SK-N-SH (cell line): ENCODE measurements around the gene LSM7.

Experiments used
- EP300 ChIP-seq, 2 experiments: IDR thresholded peaks; 2 replicates each; pipeline versions ENCODE4 v1.4.0 to v1.6.1; 2012; ENCODE audit warnings: borderline replicate concordance in 1 of 2, low read depth in 1 of 2, low read length in 1 of 2
- FOXJ3 ChIP-seq: sonication (generic); formaldehyde crosslinking; IDR thresholded peaks from 2 replicates; pipeline ENCODE4 v1.5.1; 2020; ENCODE audit warnings: mild to moderate bottlenecking, missing genetic modification reagents
- GABPA ChIP-seq: IDR thresholded peaks from 2 replicates; pipeline ENCODE4 v1.4.0; 2012; ENCODE audit warnings: low read depth, mild to moderate bottlenecking
- JUND ChIP-seq: IDR thresholded peaks from 2 replicates; pipeline ENCODE4 v1.4.0; 2012
- RAD21 ChIP-seq: IDR thresholded peaks from 2 replicates; pipeline ENCODE4 v1.6.1; 2012; ENCODE audit warnings: mild to moderate bottlenecking, low read length
- RXRA ChIP-seq: IDR thresholded peaks from 2 replicates; pipeline ENCODE4 v1.4.0; 2012; ENCODE audit warnings: low read depth, mild to moderate bottlenecking, borderline replicate concordance
- SMC3 ChIP-seq: IDR thresholded peaks from 2 replicates; pipeline ENCODE4 v1.6.1; 2012; ENCODE audit warnings: low read depth, low read length, improper control_type of control experiment
- YY1 ChIP-seq: IDR thresholded peaks from 2 replicates; pipeline ENCODE4 v1.4.0; 2012; ENCODE audit warnings: low read depth, mild to moderate bottlenecking
- TF ChIP-seq, protein P1 (sequence below): fragments of 200-600 bp; sonication (generic); IDR thresholded peaks from 2 replicates; pipeline ENCODE4 v1.6.1; 2017; ENCODE audit warnings: antibody characterized with exemption, mild to moderate bottlenecking, moderate library complexity
- TF ChIP-seq, protein P2 (sequence below): IDR thresholded peaks from 2 replicates; pipeline ENCODE4 v1.6.1; 2012; ENCODE audit warnings: mild to moderate bottlenecking, low read depth, low read length, moderate library complexity
- TF ChIP-seq, protein P3 (sequence below): IDR thresholded peaks from 2 replicates; pipeline ENCODE4 v1.4.0; 2012; ENCODE audit warnings: low read depth
- TF ChIP-seq, protein P4 (sequence below): fragments of 150-350 bp; IDR thresholded peaks from 2 replicates; pipeline ENCODE4 v1.6.1; 2017; ENCODE audit warnings: antibody characterized with exemption, low read length, low read depth, borderline replicate concordance

DNA sequence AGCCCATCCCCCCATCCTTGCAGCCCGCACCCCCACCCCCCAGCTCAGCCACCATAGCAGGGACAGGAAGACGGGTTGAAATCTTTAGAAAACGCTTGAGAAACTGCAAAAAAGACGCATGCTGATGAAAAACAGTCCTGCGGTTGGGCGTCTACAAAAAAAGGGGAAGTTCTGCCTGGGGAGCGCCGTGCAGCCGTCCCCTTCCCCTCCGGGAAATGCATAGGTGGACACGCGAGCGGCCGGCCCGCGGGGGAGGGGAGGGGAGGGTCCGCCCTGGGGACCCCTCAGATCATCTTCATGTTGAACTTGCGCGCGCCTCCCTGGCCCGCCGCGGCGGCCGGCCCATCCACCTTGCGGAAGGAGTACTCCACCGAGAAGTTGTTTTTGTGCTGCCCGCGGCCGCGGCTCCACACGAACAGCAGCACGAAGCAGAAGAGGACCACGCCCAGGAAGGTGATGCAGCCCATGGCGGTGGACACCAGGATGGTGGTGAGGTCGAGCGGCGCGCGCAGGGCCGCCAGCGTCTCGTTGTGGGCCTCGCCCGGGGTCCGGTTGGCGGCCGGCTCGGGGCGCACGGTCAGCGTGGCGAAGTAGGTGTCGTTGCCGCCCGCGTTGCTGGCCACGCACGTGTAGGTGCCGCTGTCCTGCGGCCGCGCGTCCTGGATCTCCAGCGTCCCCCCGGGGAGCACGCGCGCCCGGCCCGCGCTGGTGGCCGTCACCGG is 38.5 kb downstream of the LSM7 start:
- TF ChIP-seq, protein P1, sequence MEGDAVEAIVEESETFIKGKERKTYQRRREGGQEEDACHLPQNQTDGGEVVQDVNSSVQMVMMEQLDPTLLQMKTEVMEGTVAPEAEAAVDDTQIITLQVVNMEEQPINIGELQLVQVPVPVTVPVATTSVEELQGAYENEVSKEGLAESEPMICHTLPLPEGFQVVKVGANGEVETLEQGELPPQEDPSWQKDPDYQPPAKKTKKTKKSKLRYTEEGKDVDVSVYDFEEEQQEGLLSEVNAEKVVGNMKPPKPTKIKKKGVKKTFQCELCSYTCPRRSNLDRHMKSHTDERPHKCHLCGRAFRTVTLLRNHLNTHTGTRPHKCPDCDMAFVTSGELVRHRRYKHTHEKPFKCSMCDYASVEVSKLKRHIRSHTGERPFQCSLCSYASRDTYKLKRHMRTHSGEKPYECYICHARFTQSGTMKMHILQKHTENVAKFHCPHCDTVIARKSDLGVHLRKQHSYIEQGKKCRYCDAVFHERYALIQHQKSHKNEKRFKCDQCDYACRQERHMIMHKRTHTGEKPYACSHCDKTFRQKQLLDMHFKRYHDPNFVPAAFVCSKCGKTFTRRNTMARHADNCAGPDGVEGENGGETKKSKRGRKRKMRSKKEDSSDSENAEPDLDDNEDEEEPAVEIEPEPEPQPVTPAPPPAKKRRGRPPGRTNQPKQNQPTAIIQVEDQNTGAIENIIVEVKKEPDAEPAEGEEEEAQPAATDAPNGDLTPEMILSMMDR, result no peak
- TF ChIP-seq, protein P2, sequence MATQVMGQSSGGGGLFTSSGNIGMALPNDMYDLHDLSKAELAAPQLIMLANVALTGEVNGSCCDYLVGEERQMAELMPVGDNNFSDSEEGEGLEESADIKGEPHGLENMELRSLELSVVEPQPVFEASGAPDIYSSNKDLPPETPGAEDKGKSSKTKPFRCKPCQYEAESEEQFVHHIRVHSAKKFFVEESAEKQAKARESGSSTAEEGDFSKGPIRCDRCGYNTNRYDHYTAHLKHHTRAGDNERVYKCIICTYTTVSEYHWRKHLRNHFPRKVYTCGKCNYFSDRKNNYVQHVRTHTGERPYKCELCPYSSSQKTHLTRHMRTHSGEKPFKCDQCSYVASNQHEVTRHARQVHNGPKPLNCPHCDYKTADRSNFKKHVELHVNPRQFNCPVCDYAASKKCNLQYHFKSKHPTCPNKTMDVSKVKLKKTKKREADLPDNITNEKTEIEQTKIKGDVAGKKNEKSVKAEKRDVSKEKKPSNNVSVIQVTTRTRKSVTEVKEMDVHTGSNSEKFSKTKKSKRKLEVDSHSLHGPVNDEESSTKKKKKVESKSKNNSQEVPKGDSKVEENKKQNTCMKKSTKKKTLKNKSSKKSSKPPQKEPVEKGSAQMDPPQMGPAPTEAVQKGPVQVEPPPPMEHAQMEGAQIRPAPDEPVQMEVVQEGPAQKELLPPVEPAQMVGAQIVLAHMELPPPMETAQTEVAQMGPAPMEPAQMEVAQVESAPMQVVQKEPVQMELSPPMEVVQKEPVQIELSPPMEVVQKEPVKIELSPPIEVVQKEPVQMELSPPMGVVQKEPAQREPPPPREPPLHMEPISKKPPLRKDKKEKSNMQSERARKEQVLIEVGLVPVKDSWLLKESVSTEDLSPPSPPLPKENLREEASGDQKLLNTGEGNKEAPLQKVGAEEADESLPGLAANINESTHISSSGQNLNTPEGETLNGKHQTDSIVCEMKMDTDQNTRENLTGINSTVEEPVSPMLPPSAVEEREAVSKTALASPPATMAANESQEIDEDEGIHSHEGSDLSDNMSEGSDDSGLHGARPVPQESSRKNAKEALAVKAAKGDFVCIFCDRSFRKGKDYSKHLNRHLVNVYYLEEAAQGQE, result no peak
- TF ChIP-seq, protein P3, sequence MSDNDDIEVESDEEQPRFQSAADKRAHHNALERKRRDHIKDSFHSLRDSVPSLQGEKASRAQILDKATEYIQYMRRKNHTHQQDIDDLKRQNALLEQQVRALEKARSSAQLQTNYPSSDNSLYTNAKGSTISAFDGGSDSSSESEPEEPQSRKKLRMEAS, result no peak
- TF ChIP-seq EP300 (IDR thresholded peaks at IDR 0.05; ENCODE audit: borderline replicate concordance in 1 of 2, low read depth in 1 of 2, low read length in 1 of 2), result no peak
- no peak for TF ChIP-seq FOXJ3 (CRISPR knock-in tag)
- no peak for TF ChIP-seq GABPA
- no peak for TF ChIP-seq YY1
- TF ChIP-seq, protein P4, sequence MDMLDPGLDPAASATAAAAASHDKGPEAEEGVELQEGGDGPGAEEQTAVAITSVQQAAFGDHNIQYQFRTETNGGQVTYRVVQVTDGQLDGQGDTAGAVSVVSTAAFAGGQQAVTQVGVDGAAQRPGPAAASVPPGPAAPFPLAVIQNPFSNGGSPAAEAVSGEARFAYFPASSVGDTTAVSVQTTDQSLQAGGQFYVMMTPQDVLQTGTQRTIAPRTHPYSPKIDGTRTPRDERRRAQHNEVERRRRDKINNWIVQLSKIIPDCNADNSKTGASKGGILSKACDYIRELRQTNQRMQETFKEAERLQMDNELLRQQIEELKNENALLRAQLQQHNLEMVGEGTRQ, result no peak
- no peak for TF ChIP-seq RAD21
- no peak for TF ChIP-seq JUND
- TF ChIP-seq SMC3, result no peak
- no peak for TF ChIP-seq RXRA
